ENCODE measurements around the gene LY6G6D. TPM values are rescaled to one million over a fixed set of nuclear protein-coding genes. Genes with fewer than 3 reads are reported as not detected.

The LY6G6D gene
- total RNA-seq, 1 donor from 2014 or later, result not detected

DNA sequence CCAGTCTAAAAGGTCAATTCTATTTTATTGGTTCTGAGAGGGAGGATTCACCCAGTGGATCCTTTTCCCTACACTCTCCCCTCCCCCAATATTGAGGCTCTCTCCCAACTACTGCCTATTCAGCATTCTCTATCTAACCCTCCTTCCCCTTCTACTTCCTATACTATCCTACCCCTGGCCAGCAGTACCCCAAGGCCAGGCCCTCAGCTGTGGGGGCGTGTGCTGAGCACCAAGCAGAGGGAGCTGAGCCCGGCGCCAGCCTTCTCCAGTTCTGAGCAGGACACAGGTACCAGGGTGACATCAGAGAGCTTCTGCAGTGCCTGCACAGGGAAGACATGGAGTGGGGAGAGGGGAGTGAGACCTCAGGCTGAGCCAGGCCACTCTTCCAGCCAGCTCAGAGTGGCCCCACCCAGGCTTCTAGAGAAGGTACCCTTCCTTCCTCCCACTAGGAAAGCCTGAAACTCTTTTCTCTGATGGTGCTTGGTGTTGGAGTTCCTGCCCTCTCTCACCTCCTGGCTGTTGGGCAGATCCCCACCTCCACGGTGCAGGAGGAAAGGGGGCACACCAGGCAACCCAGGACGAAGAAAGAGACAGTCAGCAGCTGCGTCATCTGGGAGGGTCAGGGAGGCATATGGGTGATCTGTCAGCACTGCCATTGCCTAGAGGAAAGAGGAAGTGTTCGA, 12.0 kb downstream of the LY6G6D start:
- Mint-ChIP-seq H3K9me3 (ENCODE audit: unreplicated experiment) (no peaks in the 10 kb centered on the region), H3K27me3 (ENCODE audit: unreplicated experiment) (no peaks in the 10 kb centered on the region), H3K27ac (ENCODE audit: unreplicated experiment) (no peak overlapping the region), H3K36me3 (ENCODE audit: unreplicated experiment) (peaks cover 33% of the 10 kb centered on the region), H3K4me1 (ENCODE audit: unreplicated experiment) (peaks cover 24% of the 10 kb centered on the region), H3K4me3 (ENCODE audit: unreplicated experiment) (peak overlapping the region; percentile 53)
- DNase-seq (ENCODE audit: extremely low spot score, unreplicated experiment), result no peak
- no peak for TF ChIP-seq CTCF (IDR thresholded peaks at IDR 0.05)

GRCh38 chr6:31727717-31728671, 12.8 kb downstream of the LY6G6D start:
- H3K4me3 Mint-ChIP-seq (ENCODE audit: unreplicated experiment), result peak overlapping the region; percentile 99
- peaks cover 34% of the 10 kb centered on the region for H3K36me3 Mint-ChIP-seq (ENCODE audit: unreplicated experiment)
- no peak for TF ChIP-seq CTCF (IDR thresholded peaks at IDR 0.05)
- no peaks in the 10 kb centered on the region for H3K9me3 Mint-ChIP-seq (ENCODE audit: unreplicated experiment)
- H3K27ac Mint-ChIP-seq (ENCODE audit: unreplicated experiment), result no peak overlapping the region
- no peaks in the 10 kb centered on the region for H3K27me3 Mint-ChIP-seq (ENCODE audit: unreplicated experiment)
- peaks cover 25% of the 10 kb centered on the region for H3K4me1 Mint-ChIP-seq (ENCODE audit: unreplicated experiment)
- DNase-seq (ENCODE audit: extremely low spot score, unreplicated experiment), result no peak

- H3K36me3 Mint-ChIP-seq (ENCODE audit: unreplicated experiment), result peaks cover 42% of the 10 kb centered on the region
These were observed 13.8 kb downstream of the LY6G6D start, which contains the start of gene DDAH2 for GRCh38 chr6:31728767-31729514. DDAH2 (minus strand) TSS chr6:31729299; CDS start chr6:31729161, 138 bp downstream.

DNA sequence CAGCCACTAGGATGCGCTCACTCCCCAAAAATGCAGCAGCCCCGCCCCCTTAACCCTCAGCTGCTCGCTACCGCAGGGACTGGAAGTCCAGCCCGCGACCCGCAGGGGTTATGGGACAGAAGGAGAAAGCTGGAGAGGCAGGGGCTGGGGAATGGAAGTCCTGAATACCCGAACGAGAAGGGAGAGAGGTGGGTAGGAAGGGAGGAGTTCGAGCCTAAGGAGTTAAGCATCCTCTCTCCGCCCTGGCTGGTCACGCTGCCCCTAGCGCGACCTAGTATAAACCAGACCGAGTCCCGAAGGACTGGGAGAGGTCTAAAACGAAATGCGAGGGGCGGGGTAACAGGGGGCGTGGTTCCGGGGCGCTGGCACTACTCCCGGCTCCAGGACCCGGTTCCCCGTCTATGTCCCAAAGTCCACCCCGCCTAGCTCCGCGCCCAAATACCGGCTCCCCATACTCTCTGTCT, 14.4 kb downstream of the LY6G6D start:
- TF ChIP-seq CTCF (IDR thresholded peaks at IDR 0.05), result peak; percentile 74
- peaks cover 43% of the 10 kb centered on the region for H3K36me3 Mint-ChIP-seq (ENCODE audit: unreplicated experiment)
- peak overlapping the region; percentile 99 for H3K4me3 Mint-ChIP-seq (ENCODE audit: unreplicated experiment)
- H3K9me3 Mint-ChIP-seq (ENCODE audit: unreplicated experiment), result no peaks in the 10 kb centered on the region
- peak overlapping the region; percentile 95 for H3K27ac Mint-ChIP-seq (ENCODE audit: unreplicated experiment)
- H3K4me1 Mint-ChIP-seq (ENCODE audit: unreplicated experiment), result peaks cover 35% of the 10 kb centered on the region
- no peaks in the 10 kb centered on the region for H3K27me3 Mint-ChIP-seq (ENCODE audit: unreplicated experiment)
- DNase-seq (ENCODE audit: extremely low spot score, unreplicated experiment), result peak; percentile 94

More at GRCh38 chr6:31728767-31729514, 13.8 kb downstream of the LY6G6D start, which contains the start of gene DDAH2:
- peaks cover 30% of the 10 kb centered on the region for H3K4me1 Mint-ChIP-seq (ENCODE audit: unreplicated experiment)
- no peaks in the 10 kb centered on the region for H3K27me3 Mint-ChIP-seq (ENCODE audit: unreplicated experiment)
- H3K27ac Mint-ChIP-seq (ENCODE audit: unreplicated experiment), result peak within 1 kb of the TSS; percentile 95
- no peak for DNase-seq (ENCODE audit: extremely low spot score, unreplicated experiment)
- TF ChIP-seq CTCF (IDR thresholded peaks at IDR 0.05), result no peak
- peak within 1 kb of the TSS; percentile 99 for H3K4me3 Mint-ChIP-seq (ENCODE audit: unreplicated experiment)
- no peaks in the 10 kb centered on the region for H3K9me3 Mint-ChIP-seq (ENCODE audit: unreplicated experiment)
